ENCODE results near the gene WDR5.

Gene WDR5

DNA sequence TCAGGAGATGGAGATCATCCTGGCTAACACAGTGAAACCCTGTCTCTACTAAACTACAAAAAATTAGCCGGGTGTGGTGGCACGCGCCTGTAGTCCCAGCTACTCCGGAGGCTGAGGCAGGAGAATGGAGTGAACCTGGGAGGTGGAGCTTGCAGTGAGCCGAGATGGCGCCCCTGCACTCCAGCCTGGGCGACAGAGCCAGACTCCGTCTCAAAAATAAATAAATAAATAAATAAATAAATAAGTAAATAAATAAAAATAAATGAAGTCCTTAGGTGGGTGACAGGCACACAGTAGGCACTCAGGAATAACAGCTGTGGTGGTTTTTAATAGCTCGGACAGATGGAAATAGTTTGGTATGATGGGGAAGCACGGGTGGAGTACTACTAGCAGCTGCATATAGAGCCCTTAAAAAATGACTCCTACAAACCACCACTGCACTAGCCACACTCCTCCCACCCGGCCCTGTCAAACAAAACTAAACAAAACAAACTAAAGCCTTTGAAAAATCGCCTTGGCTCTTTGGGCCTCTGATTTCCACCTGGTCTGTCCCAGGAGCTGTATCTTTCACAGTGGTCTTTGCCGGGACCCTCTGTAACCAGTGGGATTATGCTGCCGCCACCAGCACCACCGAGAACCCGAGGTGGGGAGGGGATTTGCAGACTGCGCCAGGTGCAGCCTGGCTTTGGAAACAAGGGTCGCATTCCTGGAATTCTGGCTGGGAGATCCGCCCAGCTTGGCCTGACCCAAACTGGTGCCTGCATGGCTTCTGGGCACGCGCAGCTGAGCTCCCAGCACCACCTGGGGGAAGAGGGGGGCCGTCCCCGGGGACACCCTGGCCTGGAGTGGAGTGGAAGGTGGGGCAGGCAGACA, 5.1 kb upstream of the WDR5 start:
- TF ChIP-seq, protein P1, sequence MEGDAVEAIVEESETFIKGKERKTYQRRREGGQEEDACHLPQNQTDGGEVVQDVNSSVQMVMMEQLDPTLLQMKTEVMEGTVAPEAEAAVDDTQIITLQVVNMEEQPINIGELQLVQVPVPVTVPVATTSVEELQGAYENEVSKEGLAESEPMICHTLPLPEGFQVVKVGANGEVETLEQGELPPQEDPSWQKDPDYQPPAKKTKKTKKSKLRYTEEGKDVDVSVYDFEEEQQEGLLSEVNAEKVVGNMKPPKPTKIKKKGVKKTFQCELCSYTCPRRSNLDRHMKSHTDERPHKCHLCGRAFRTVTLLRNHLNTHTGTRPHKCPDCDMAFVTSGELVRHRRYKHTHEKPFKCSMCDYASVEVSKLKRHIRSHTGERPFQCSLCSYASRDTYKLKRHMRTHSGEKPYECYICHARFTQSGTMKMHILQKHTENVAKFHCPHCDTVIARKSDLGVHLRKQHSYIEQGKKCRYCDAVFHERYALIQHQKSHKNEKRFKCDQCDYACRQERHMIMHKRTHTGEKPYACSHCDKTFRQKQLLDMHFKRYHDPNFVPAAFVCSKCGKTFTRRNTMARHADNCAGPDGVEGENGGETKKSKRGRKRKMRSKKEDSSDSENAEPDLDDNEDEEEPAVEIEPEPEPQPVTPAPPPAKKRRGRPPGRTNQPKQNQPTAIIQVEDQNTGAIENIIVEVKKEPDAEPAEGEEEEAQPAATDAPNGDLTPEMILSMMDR (IDR thresholded peaks at IDR 0.05; ENCODE audit: low read depth, low read length), result no peak
- no peaks in the 10 kb centered on the region for H3K27me3 ChIP-seq
- H3K4me1 ChIP-seq, result no peaks in the 10 kb centered on the region
- H3K4me3 ChIP-seq (ENCODE audit: low read depth, low read length), result no peak overlapping the region
- no peak for DNase-seq
- H3K36me3 ChIP-seq, result no peaks in the 10 kb centered on the region
- H3K9me3 ChIP-seq, result no peaks in the 10 kb centered on the region

DNA sequence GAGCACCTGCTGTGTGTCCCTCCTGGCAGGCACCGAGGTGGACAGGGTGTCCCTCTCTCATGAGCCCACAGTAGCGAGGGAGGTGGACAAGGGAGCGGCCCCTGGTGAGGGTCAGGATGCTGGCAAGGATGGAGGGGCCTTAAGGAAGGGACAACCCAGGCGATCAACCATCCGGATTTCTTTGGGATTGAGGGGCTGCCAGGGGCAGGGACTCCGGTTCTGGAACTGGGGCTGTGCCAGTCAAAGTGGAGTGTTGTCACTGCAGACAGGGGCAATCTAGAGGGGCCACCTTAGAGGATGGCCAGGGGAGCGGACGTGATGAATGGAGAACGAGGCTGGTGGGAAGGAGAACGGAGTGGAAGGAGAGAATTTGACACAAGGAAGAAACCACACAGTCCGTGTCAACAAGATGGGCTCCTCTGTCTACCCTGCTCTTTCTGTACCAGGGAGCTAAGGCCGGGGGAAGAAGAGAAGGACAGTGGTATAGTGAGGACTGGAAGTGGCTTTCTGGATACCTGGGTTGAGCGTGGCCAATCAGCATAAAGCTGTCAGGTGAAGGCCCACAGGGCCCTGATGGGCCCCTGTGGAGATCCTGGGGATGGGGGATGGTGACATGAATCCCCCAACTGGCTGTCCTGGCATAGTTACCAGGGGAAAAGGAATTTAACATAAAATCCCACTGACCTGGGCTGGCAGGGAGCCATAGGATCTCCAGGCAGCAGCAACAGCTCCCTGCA, 4.2 kb upstream of the WDR5 start:
- H3K36me3 ChIP-seq, result no peaks in the 10 kb centered on the region
- TF ChIP-seq, protein P1 (IDR thresholded peaks at IDR 0.05; ENCODE audit: low read depth, low read length), result no peak
- no peak overlapping the region for H3K4me3 ChIP-seq (ENCODE audit: low read depth, low read length)
- H3K9me3 ChIP-seq, result no peaks in the 10 kb centered on the region
- DNase-seq, result no peak
- no peaks in the 10 kb centered on the region for H3K27me3 ChIP-seq
- no peaks in the 10 kb centered on the region for H3K4me1 ChIP-seq

DNA sequence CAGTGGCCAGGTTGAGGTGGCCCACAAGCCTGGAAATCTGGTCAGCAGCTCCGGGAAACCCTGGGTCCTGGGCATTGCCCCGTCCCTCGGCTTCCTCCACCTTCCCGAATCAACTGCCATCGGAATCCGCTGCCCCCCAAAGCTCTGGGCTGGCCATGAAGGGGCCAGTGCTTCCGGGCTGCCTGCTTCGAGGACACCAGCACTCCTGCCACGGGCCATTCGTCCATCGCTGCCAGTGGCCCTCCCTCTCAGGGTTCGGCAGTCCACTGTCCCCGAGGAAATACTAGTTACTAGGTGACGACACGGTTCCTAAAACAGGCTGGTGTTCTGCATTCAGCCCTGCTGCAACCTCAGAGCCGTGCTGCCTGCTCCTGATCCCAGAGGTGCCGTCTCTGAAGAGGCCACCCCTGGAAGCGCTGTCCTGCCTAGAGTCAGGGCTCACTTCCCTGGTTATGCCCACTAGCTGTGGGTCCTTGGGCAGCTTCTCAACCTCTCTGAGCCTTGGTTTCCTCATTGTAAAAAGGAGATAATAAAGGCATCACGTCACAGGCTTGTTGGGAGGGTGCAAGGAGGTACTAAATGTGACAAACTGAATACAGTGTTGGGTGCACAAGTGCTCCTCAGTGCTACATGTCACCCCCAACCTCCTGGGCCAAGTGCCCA, 3.5 kb upstream of the WDR5 start:
- no peak overlapping the region for H3K4me3 ChIP-seq (ENCODE audit: low read depth, low read length)
- no peaks in the 10 kb centered on the region for H3K36me3 ChIP-seq
- no peaks in the 10 kb centered on the region; the same call in 1 of the 2 replicates for H3K4me1 ChIP-seq
- H3K27me3 ChIP-seq, result no peaks in the 10 kb centered on the region
- TF ChIP-seq, protein P1 (IDR thresholded peaks at IDR 0.05; ENCODE audit: low read depth, low read length), result no peak
- DNase-seq, result no peak
- H3K9me3 ChIP-seq, result no peaks in the 10 kb centered on the region

GRCh38 chr9:134134949-134135342, 936 bp upstream of the WDR5 start:
- H3K36me3 ChIP-seq, result peaks cover 10% of the 10 kb centered on the region
- DNase-seq, result no peak
- TF ChIP-seq, protein P1 (IDR thresholded peaks at IDR 0.05; ENCODE audit: low read depth, low read length), result no peak
- no peaks in the 10 kb centered on the region; the same call in 1 of the 2 replicates for H3K4me1 ChIP-seq
- H3K4me3 ChIP-seq (ENCODE audit: low read depth, low read length), result peak overlapping the region; percentile 90
- H3K27me3 ChIP-seq, result no peaks in the 10 kb centered on the region
- no peaks in the 10 kb centered on the region for H3K9me3 ChIP-seq

DNA sequence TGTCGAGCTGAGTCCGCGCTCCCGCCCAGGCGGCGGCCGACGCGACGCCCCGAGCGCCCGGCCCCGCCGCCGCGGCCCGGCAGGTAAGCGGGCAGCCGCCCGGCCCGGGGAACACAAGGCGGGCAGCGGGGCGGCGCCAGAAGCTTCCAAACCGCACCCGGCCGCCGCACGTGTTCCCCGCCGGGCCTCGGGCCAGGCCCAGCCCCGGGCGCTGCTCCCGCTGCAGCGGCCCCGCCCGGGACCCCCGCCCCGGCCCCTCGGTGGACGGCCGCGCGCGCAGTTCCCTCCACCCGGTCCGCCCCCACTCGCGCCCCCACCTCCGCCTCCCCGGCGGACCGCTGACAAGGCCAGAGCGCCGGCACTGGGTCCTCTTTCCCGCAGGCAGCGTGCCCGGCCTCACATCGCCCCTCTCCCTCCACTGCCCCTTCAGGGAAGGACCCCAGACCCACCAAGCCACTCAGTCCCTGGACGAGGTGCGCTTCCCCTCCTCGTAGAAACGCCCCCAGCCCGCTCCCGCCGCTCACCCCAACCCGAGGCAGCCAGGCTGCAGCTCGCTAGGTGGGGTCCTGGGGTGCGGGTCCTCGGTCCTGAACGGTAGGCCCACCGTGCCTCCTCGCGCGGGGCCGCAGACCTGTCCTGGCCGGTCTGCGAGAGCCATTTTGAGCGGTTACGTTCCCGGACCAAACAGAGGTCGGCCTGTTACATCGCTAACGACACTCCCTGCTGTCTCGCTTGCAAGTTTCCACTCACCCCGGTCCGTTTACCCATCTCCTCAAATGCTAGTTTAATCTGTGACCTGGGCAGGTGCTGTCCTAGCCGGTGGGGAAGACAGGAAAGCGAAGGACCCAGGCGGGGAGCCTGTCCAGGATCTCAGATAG, 475 bp downstream of the WDR5 start:
- H3K27me3 ChIP-seq, result no peaks in the 10 kb centered on the region
- TF ChIP-seq, protein P1 (IDR thresholded peaks at IDR 0.05; ENCODE audit: low read depth, low read length), result no peak
- H3K9me3 ChIP-seq, result no peaks in the 10 kb centered on the region
- peaks cover 25% of the 10 kb centered on the region for H3K36me3 ChIP-seq
- H3K4me1 ChIP-seq, result no peaks in the 10 kb centered on the region; the same call in 1 of the 2 replicates
- no peak for DNase-seq
- H3K4me3 ChIP-seq (ENCODE audit: low read depth, low read length), result peak overlapping the region; percentile 95
